Measurements from ENCODE around the gene CYTH1.

DNA sequence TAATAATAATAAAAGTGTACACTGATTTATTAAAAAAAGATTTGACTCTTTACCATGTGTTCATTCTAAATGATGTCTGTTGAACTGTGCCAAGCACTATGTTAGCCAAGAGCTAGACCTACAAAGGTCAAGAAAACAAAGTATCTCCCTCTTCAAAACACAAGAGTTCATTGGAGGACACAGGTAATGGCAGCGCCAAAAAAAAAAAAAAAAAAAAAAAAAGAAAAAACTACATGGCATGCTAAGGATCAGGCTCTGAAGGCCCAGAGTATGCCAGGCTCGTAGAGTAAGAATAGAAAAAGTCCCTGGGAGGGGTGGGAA, 35.2 kb downstream of the CYTH1 start:
- TF ChIP-seq, protein P1, sequence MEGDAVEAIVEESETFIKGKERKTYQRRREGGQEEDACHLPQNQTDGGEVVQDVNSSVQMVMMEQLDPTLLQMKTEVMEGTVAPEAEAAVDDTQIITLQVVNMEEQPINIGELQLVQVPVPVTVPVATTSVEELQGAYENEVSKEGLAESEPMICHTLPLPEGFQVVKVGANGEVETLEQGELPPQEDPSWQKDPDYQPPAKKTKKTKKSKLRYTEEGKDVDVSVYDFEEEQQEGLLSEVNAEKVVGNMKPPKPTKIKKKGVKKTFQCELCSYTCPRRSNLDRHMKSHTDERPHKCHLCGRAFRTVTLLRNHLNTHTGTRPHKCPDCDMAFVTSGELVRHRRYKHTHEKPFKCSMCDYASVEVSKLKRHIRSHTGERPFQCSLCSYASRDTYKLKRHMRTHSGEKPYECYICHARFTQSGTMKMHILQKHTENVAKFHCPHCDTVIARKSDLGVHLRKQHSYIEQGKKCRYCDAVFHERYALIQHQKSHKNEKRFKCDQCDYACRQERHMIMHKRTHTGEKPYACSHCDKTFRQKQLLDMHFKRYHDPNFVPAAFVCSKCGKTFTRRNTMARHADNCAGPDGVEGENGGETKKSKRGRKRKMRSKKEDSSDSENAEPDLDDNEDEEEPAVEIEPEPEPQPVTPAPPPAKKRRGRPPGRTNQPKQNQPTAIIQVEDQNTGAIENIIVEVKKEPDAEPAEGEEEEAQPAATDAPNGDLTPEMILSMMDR (IDR thresholded peaks at IDR 0.05) = no peak
- TF ChIP-seq POLR2AphosphoS5 (IDR thresholded peaks at IDR 0.05; ENCODE audit: insufficient read depth in 1 of 2, low read depth in 1 of 2) = peak in 1 of 2 donors; percentile 6
- TF ChIP-seq POLR2A (IDR thresholded peaks at IDR 0.05) = no peak

All from vagina (tissue), 2 donors.